Activated naive CD8-positive, alpha-beta T cell treated with anti-CD3 and anti-CD28 coated beads, Interleukin-2, amount 10 ng/mL, durations not matched to agents 7 days and 5 days (primary cell): ENCODE measurements around the gene PTPN11. TPM values are rescaled to one million over a fixed set of nuclear protein-coding genes. Genes with fewer than 3 reads are reported as not detected.
"Not testable (repeated sequence)": the region's sequence is repeated elsewhere in the genome, so short reads cannot be mapped to it uniquely, and the experiment has no call there.

ENCODE experiments used
- ATAC-seq: fragments of 150-1000 bp; cut with Tn5 transposase; one replicate; pipeline ENCODE4 v1.10.0; 2021; ENCODE audit warnings: low read depth, moderate library complexity
- POLR2A ChIA-PET: fragments of 350-600 bp; sonication (Branson Sonifier 250); formaldehyde crosslinking; loops from one replicate; lab custom pipeline; 2021; ENCODE audit warnings: antibody characterized with exemption; lab: Charles Lee
- DNase-seq: peaks from one replicate; pipeline ENCODE4 v3.0.0; 2021
- H3K27ac Mint-ChIP-seq: one replicate; pipeline ENCODE4 v1.8.0; 2022; ENCODE audit warnings: mild to moderate bottlenecking, mixed read lengths
- H3K27me3 Mint-ChIP-seq: one replicate; pipeline ENCODE4 v1.8.0; 2022; ENCODE audit warnings: mild to moderate bottlenecking, moderate library complexity, mixed read lengths
- H3K36me3 Mint-ChIP-seq: one replicate; pipeline ENCODE4 v1.8.0; 2021; ENCODE audit warnings: mild to moderate bottlenecking, mixed read lengths
- H3K4me1 Mint-ChIP-seq: one replicate; pipeline ENCODE4 v1.8.0; 2021; ENCODE audit warnings: mixed read lengths
- H3K4me3 Mint-ChIP-seq: one replicate; pipeline ENCODE4 v1.8.0; 2022; ENCODE audit warnings: mild to moderate bottlenecking, moderate library complexity, mixed read lengths
- H3K9me3 Mint-ChIP-seq: one replicate; pipeline ENCODE4 v1.8.0; 2021; ENCODE audit warnings: mixed read lengths
- total RNA-seq, 2 experiments: library from RNA; stranded (reverse); gene quantifications; one replicate each; pipeline ENCODE4 v1.2.3, GENCODE V29; 2021

PTPN11 gene
- total RNA-seq, 2 experiments from 2014 or later, result 82.3 to 82.7 TPM

DNA sequence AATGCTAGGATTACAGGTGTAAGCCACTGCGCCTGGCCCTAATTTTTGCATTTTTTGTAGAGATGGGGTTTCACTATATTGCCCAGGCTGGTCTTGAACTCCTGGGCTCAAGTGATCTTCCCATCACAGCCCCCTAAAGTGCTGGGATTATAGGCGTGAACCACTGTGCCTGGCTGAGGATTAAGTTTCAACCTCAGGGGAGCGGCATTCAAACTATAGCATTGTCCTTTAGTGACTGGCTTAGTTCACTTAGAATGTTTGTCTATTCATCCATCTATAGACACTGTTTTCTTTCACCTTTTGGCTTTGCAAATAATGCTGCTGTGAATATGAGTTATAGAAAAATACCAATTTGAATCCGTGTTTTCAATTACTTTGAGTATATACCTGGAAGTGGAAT lies 25.2 kb downstream of the PTPN11 start:
- Mint-ChIP-seq H3K36me3 (peaks cover 5% of the 10 kb centered on the region), H3K27me3 (no peaks in the 10 kb centered on the region), H3K4me1 (peaks cover 15% of the 10 kb centered on the region), H3K9me3 (no peaks in the 10 kb centered on the region), H3K27ac (no peak overlapping the region), H3K4me3 (no peak overlapping the region)
- no peak for ATAC-seq
- POLR2A ChIA-PET, result no interaction called here
- DNase-seq, result no peak

- POLR2A ChIA-PET, result interaction anchor here (0.7 kb wide), 1 partner anchor 830 kb away, joined by 3 read pairs; no protein-coding TSS in a partner anchor
Measured at GRCh38 chr12:112446008-112446725, 27.4 kb downstream of the PTPN11 start.

DNA sequence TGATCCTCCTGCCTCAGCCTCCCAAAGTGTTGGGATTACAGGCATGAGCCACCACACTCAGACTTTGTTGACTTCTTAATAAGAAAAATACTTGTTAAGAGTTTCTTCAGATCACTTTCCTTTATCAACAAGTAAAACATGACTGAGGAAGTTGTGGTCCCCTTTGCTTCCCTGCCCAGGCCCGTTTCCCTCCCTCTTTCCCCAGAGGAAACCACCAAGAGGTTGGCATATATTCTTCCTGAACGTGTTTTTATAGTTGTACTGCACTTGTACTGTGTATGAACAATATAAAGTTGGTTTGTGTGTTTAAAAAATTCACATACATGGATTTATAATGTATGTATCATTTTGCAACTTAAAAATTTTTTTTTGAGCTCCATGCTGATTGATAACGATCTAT lies 28.4 kb downstream of the PTPN11 start:
- Mint-ChIP-seq H3K36me3 (peaks cover 13% of the 10 kb centered on the region), H3K27me3 (no peaks in the 10 kb centered on the region), H3K4me3 (peak overlapping the region; percentile 37), H3K27ac (peak overlapping the region; percentile 68), H3K9me3 (no peaks in the 10 kb centered on the region), H3K4me1 (peaks cover 15% of the 10 kb centered on the region)
- POLR2A ChIA-PET, result interaction anchor here (0.7 kb wide), 1 partner anchor 829 kb away, joined by 3 read pairs; no protein-coding TSS in a partner anchor
- ATAC-seq (peak; percentile 14), DNase-seq (no peak)

More at GRCh38 chr12:112446008-112446725, 27.4 kb downstream of the PTPN11 start:
- peaks cover 15% of the 10 kb centered on the region for H3K4me1 Mint-ChIP-seq
- H3K9me3 Mint-ChIP-seq, result no peaks in the 10 kb centered on the region
- no peak for DNase-seq
- no peak for ATAC-seq
- H3K27me3 Mint-ChIP-seq, result no peaks in the 10 kb centered on the region
- H3K27ac Mint-ChIP-seq, result peak overlapping the region; percentile 8
- no peak overlapping the region for H3K4me3 Mint-ChIP-seq
- H3K36me3 Mint-ChIP-seq, result peaks cover 11% of the 10 kb centered on the region

- H3K4me1 Mint-ChIP-seq, result peaks cover 15% of the 10 kb centered on the region
- peaks cover 14% of the 10 kb centered on the region for H3K36me3 Mint-ChIP-seq
- POLR2A ChIA-PET, H3K4me3 Mint-ChIP-seq, H3K27me3 Mint-ChIP-seq, ATAC-seq, H3K9me3 Mint-ChIP-seq, DNase-seq: not testable (repeated sequence)
- peak overlapping the region; percentile 34 for H3K27ac Mint-ChIP-seq
Measured at GRCh38 chr12:112448165-112448564, 29.4 kb downstream of the PTPN11 start.

GRCh38 chr12:112450725-112451124 lies 32.0 kb downstream of the PTPN11 start:
- Mint-ChIP-seq H3K27ac (no peak overlapping the region), H3K4me3 (no peak overlapping the region), H3K4me1 (peaks cover 15% of the 10 kb centered on the region), H3K27me3 (no peaks in the 10 kb centered on the region), H3K9me3 (no peaks in the 10 kb centered on the region), H3K36me3 (peaks cover 24% of the 10 kb centered on the region)
- no peak for DNase-seq
- no peak for ATAC-seq
- POLR2A ChIA-PET, result no interaction called here

GRCh38 chr12:112456029-112456428 lies 37.3 kb downstream of the PTPN11 start:
- peaks cover 44% of the 10 kb centered on the region for H3K36me3 Mint-ChIP-seq
- POLR2A ChIA-PET, result no interaction called here
- no peaks in the 10 kb centered on the region for H3K27me3 Mint-ChIP-seq
- H3K27ac Mint-ChIP-seq, result no peak overlapping the region
- no peak overlapping the region for H3K4me3 Mint-ChIP-seq
- no peaks in the 10 kb centered on the region for H3K4me1 Mint-ChIP-seq
- no peak for ATAC-seq
- H3K9me3 Mint-ChIP-seq, result no peaks in the 10 kb centered on the region
- DNase-seq, result no peak

GRCh38 chr12:112457142-112457541 lies 38.4 kb downstream of the PTPN11 start:
- H3K4me3 Mint-ChIP-seq, H3K4me1 Mint-ChIP-seq, ATAC-seq, H3K27me3 Mint-ChIP-seq, POLR2A ChIA-PET, H3K9me3 Mint-ChIP-seq, H3K27ac Mint-ChIP-seq, DNase-seq: not testable (repeated sequence)
- peaks cover 44% of the 10 kb centered on the region for H3K36me3 Mint-ChIP-seq

- peaks cover 2% of the 10 kb centered on the region for H3K4me1 Mint-ChIP-seq
- no peaks in the 10 kb centered on the region for H3K27me3 Mint-ChIP-seq
- DNase-seq (no peak), ATAC-seq (no peak)
- H3K27ac Mint-ChIP-seq, result no peak overlapping the region
- H3K4me3 Mint-ChIP-seq, result no peak overlapping the region
- peaks cover 45% of the 10 kb centered on the region for H3K36me3 Mint-ChIP-seq
- H3K9me3 Mint-ChIP-seq, result no peaks in the 10 kb centered on the region
- POLR2A ChIA-PET, result no interaction called here
Measured at GRCh38 chr12:112458330-112458729, 39.6 kb downstream of the PTPN11 start.

DNA sequence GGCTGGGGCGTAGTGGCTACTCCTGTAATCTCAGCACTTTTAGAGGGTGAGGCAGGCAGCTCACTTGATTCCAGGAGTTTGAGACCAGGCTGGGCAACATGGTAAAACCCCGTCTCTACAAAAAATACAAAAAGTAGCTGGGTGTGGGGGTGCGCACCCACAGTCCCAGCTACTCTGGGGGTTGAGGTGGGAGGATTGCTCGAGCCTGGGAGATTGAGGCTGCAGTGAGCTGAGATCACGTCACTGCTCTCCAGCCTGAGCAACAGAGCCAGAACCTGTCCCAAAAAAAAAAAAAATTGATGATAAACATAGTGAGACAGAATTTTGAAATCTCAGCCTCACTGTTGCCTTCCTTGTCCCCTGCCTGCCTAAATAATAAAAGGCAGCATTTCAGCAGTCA lies 40.0 kb downstream of the PTPN11 start:
- Mint-ChIP-seq H3K9me3 (no peaks in the 10 kb centered on the region), H3K27ac (no peak overlapping the region), H3K4me3 (no peak overlapping the region), H3K27me3 (no peaks in the 10 kb centered on the region), H3K36me3 (peaks cover 42% of the 10 kb centered on the region), H3K4me1 (peaks cover 3% of the 10 kb centered on the region)
- no peak for DNase-seq
- ATAC-seq, result no peak
- POLR2A ChIA-PET, result no interaction called here

GRCh38 chr12:112463478-112463877 lies 44.7 kb downstream of the PTPN11 start:
- POLR2A ChIA-PET, result no interaction called here
- Mint-ChIP-seq H3K27me3 (no peaks in the 10 kb centered on the region), H3K9me3 (no peaks in the 10 kb centered on the region), H3K36me3 (peaks cover 25% of the 10 kb centered on the region), H3K4me3 (no peak overlapping the region), H3K27ac (no peak overlapping the region), H3K4me1 (peaks cover 3% of the 10 kb centered on the region)
- DNase-seq, result no peak
- ATAC-seq, result no peak

- peaks cover 3% of the 10 kb centered on the region for H3K4me1 Mint-ChIP-seq
- H3K27me3 Mint-ChIP-seq, result no peaks in the 10 kb centered on the region
- H3K36me3 Mint-ChIP-seq, result peaks cover 24% of the 10 kb centered on the region
- ATAC-seq, result no peak
- no peak overlapping the region for H3K4me3 Mint-ChIP-seq
- no peak overlapping the region for H3K27ac Mint-ChIP-seq
- no peak for DNase-seq
- POLR2A ChIA-PET, result interaction anchor here (0.6 kb wide), 1 partner anchor 269 kb away, joined by 3 read pairs; no protein-coding TSS in a partner anchor
- no peaks in the 10 kb centered on the region for H3K9me3 Mint-ChIP-seq
Measured at GRCh38 chr12:112464605-112465004, 45.9 kb downstream of the PTPN11 start.

- Mint-ChIP-seq H3K4me3 (no peak overlapping the region), H3K4me1 (peaks cover 3% of the 10 kb centered on the region), H3K27me3 (no peaks in the 10 kb centered on the region), H3K36me3 (peaks cover 20% of the 10 kb centered on the region), H3K9me3 (no peaks in the 10 kb centered on the region), H3K27ac (no peak overlapping the region)
- DNase-seq, result no peak
- POLR2A ChIA-PET, result no interaction called here
- ATAC-seq, result no peak
Measured at GRCh38 chr12:112466011-112466422, 47.3 kb downstream of the PTPN11 start.

DNA sequence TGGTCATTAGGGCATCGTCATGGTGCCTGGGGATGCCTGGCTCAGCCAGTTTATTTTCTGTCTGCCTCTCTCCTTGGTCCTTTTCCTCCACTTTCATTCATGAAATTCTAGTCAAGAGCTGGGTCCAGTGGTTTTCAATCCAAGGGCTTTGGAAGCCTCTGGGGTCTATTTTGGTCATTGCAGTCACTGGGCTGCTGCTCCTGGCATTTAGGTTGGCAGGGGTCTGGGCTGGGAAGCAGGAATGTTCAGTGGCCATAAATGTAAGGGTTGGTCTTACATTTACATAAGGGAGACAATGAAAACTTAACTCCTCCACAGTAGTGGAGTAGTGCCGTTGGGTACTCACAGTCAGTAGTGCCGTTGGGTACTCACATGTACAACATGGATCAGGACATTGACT lies 48.1 kb downstream of the PTPN11 start:
- no peak for DNase-seq
- no peak overlapping the region for H3K27ac Mint-ChIP-seq
- POLR2A ChIA-PET, result no interaction called here
- no peaks in the 10 kb centered on the region for H3K27me3 Mint-ChIP-seq
- no peak for ATAC-seq
- no peaks in the 10 kb centered on the region for H3K9me3 Mint-ChIP-seq
- peaks cover 20% of the 10 kb centered on the region for H3K36me3 Mint-ChIP-seq
- peaks cover 3% of the 10 kb centered on the region for H3K4me1 Mint-ChIP-seq
- no peak overlapping the region for H3K4me3 Mint-ChIP-seq

DNA sequence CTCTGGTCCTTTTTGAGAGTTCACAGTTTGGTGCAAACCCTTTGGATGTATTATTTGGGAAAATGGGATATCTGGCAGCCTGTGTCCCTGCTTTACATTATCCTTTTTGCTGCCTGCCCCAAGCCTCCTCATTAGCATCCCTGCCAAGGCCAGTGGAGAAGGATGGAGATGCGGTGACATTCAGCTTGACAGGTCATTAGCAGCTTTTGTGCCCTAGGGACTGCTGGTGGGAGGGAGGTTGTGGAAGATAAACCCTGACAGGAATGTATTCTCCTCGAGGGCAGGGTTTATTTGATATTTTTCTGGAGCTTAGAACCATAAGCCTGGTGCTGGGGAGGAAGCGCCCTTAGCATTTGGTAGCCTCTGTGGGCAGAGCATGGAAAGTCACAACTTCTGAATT lies 49.3 kb downstream of the PTPN11 start:
- ATAC-seq (no peak), DNase-seq (no peak)
- Mint-ChIP-seq H3K36me3 (peaks cover 22% of the 10 kb centered on the region), H3K4me1 (peaks cover 3% of the 10 kb centered on the region), H3K27ac (no peak overlapping the region), H3K4me3 (no peak overlapping the region), H3K27me3 (no peaks in the 10 kb centered on the region), H3K9me3 (no peaks in the 10 kb centered on the region)
- POLR2A ChIA-PET, result no interaction called here
